Breast epithelium (tissue), 3 donors: ENCODE results near the gene ANKRD63.

ENCODE experiments used
- POLR2AphosphoS5 ChIP-seq, 3 donors: sonication (generic); formaldehyde crosslinking; IDR thresholded peaks; one replicate each; pipeline ENCODE4 v1.6.1; 2017; ENCODE audit warnings: antibody characterized with exemption in 3 of 3
- TF ChIP-seq, protein P1 (sequence below), 3 donors: fragments of 450-650 bp; IDR thresholded peaks; one replicate each; pipeline ENCODE4 v1.5.1; 2016 to 2017; ENCODE audit warnings: antibody characterized with exemption in 3 of 3, mild to moderate bottlenecking in 3 of 3, moderate library complexity in 3 of 3

DNA sequence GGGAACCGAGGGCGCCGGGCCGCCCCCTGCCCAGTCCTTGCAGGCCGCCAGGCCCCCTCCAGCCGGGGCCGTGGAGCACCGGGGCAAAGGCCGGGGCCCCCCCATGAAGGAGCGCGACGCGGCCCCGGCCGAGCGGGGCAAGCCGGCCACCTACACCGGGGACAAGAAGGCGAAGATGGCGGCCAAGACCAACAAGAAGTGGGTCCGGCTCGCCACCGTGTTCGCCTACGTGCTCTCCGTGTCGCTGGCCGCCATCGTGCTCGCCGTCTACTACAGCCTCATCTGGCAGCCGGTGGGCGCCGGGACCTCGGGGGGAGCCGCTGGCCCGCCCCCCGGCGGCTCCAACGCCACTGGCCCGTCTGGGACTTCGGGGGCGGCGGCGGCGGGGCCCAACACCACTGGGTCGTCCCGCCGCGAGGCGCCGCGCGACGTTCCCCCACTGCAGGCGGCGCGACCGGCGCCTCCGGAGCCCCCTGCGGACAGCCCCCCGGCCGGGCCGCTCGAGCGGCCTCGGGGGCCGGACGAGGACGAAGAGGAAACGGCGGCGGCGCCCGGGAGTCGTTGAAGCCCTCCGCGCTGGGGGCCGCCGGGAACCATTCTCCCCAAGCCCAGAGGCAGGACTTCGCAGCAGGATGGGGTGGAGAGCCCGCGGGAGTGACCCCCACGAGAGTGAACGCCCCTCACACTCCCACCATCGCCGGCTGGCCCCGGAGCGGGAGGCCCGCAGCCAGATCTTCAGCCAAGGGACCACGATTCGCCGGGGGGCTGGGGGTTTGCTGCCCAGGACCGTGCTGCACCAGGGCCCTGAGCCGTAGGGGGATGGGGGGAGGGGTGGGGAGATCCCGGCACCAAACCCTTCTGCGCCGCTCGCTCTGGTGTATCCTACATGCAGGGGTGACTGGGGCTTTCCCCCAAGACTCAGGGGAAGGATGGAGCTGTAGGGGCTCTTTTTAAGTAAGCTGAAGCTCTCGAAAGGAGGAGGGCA is 41.4 kb upstream of the ANKRD63 start:
- TF ChIP-seq POLR2AphosphoS5 (IDR thresholded peaks at IDR 0.05): no peak
- TF ChIP-seq, protein P1, sequence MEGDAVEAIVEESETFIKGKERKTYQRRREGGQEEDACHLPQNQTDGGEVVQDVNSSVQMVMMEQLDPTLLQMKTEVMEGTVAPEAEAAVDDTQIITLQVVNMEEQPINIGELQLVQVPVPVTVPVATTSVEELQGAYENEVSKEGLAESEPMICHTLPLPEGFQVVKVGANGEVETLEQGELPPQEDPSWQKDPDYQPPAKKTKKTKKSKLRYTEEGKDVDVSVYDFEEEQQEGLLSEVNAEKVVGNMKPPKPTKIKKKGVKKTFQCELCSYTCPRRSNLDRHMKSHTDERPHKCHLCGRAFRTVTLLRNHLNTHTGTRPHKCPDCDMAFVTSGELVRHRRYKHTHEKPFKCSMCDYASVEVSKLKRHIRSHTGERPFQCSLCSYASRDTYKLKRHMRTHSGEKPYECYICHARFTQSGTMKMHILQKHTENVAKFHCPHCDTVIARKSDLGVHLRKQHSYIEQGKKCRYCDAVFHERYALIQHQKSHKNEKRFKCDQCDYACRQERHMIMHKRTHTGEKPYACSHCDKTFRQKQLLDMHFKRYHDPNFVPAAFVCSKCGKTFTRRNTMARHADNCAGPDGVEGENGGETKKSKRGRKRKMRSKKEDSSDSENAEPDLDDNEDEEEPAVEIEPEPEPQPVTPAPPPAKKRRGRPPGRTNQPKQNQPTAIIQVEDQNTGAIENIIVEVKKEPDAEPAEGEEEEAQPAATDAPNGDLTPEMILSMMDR (IDR thresholded peaks at IDR 0.05): no peak
